ENCODE measurements around the gene CSF2RB. TPM values are rescaled to one million over a fixed set of nuclear protein-coding genes. Genes with fewer than 3 reads are reported as not detected.

The CSF2RB gene
- total and polyA plus RNA-seq, 2 of the 13 experiments (the other 11 are each of a cell fraction or from before 2014, with no cell fraction given) = not detected

DNA sequence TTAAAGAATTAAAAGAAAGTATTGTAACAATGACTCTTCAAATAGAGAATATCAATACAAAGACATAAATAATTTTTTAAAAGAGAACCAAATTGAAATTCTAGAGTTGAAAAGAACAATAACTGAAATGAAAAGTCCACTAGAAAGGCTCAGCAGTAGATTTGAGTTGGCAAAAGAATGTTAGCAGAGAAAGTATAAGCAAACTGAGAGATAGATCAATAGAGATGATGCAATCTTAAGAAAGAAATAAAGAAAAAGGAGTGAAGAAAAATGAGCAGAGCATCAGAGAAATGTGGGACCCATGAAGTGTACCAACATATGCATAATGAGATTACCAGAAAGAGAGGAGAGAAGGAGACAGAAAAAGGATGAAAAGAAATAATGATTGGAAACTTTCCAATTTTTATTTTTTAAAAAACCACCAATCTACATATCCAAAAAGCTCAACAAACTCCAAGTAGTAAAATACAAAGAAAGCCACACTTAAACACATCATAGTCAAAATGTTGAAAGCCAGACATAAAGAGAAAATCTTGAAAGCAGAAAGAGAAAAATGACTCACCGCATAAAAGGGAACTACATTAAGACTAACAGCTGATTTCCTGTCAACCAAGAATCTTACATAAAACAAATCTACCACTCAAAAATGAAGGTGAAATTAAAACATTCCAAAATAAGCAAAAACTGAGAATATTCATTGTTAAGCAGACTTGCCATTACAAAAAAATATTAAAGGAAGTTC, 31.8 kb upstream of the CSF2RB start (continued):
- TF ChIP-seq, protein P1, sequence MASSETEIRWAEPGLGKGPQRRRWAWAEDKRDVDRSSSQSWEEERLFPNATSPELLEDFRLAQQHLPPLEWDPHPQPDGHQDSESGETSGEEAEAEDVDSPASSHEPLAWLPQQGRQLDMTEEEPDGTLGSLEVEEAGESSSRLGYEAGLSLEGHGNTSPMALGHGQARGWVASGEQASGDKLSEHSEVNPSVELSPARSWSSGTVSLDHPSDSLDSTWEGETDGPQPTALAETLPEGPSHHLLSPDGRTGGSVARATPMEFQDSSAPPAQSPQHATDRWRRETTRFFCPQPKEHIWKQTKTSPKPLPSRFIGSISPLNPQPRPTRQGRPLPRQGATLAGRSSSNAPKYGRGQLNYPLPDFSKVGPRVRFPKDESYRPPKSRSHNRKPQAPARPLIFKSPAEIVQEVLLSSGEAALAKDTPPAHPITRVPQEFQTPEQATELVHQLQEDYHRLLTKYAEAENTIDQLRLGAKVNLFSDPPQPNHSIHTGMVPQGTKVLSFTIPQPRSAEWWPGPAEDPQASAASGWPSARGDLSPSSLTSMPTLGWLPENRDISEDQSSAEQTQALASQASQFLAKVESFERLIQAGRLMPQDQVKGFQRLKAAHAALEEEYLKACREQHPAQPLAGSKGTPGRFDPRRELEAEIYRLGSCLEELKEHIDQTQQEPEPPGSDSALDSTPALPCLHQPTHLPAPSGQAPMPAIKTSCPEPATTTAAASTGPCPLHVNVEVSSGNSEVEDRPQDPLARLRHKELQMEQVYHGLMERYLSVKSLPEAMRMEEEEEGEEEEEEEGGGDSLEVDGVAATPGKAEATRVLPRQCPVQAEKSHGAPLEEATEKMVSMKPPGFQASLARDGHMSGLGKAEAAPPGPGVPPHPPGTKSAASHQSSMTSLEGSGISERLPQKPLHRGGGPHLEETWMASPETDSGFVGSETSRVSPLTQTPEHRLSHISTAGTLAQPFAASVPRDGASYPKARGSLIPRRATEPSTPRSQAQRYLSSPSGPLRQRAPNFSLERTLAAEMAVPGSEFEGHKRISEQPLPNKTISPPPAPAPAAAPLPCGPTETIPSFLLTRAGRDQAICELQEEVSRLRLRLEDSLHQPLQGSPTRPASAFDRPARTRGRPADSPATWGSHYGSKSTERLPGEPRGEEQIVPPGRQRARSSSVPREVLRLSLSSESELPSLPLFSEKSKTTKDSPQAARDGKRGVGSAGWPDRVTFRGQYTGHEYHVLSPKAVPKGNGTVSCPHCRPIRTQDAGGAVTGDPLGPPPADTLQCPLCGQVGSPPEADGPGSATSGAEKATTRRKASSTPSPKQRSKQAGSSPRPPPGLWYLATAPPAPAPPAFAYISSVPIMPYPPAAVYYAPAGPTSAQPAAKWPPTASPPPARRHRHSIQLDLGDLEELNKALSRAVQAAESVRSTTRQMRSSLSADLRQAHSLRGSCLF (CRISPR knock-in tag; IDR thresholded peaks at IDR 0.05; ENCODE audit: borderline replicate concordance) = no peak
- TF ChIP-seq CCDC6 (CRISPR knock-in tag; IDR thresholded peaks at IDR 0.05) = no peak

DNA sequence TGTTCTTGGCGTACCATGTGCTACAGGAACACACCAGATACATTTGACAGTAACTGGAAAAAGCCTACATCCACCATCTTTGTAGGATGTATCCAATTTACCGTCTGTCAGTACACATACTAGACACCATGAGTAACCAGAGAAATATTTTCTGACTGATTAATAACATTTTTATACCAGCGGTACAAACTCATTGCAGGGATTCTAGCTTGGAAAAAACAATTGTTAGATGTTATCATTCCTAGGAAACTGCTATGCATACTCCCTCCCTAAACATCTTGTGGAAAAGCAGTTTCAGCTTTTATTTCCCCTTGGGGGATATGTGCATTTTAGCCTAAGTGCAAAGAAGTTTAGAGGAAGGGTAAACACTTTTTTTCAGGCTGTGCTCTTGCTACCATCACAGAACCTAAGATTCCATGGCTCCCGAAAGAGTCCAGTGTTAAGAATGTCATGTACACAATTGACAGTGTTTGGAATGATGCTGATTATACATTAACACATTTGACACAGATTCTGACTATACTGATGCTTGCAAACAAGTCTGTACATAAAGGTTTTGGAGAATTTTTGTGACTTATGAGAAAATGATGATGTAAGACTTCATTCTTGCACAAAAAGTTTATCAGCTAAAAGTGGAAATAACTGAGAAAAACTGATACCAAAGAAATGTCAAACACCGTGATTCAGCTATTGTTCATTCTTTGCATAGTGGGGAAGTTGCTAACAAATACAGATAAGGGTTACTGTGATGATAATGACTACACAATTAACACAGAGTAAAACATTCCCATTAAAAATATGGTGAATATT, 28.9 kb upstream of the CSF2RB start:
- H3K9me3 ChIP-seq (ENCODE audit: low read length) = peaks cover 7% of the 10 kb centered on the region
- no peaks in the 10 kb centered on the region for H3K4me1 ChIP-seq (ENCODE audit: insufficient read depth, low read length)
- ChIA-PET POLR2A (no interaction called here), CTCF (ENCODE audit: low intra/inter-chr PET ratio, low total read pairs) (no interaction called here)
- ATAC-seq (no peak), FAIRE-seq (no peak), DNase-seq (ENCODE audit: low spot score) (no peak)
- WGBS (ENCODE audit: low lambda C conversion rate) = 0% methylated on average over 5 of the region's 5 CpGs
- H3K36me3 ChIP-seq (replicated peaks in 1 of 2; ENCODE audit: control insufficient read depth in 1 of 2, insufficient read depth in 2 of 2, low read length in 2 of 2) = no peaks in the 10 kb centered on the region
- in situ Hi-C loops (cut with HindIII; ENCODE audit: extremely low pct_ligation_motif_present, low pct_unique_long_range_greater_than_20kb) (no loop called here), intact Hi-C loops (cut with micrococcal nuclease; ENCODE audit: unreplicated experiment) (no loop called here)
- no peaks in the 10 kb centered on the region for H4K20me1 ChIP-seq (ENCODE audit: insufficient read depth, low read length)
- no peak overlapping the region for H2AFZ ChIP-seq (ENCODE audit: low read length)
- no TSS peak for BruUV-seq (replicated peaks)
- H3K9ac ChIP-seq (ENCODE audit: insufficient read depth, low read depth, low read length) = no peak overlapping the region
- no peak overlapping the region for H3K4me3 ChIP-seq (replicated peaks in 1 of 3; ENCODE audit: insufficient read depth in 1 of 3, low read depth in 2 of 3, low read length in 3 of 3)
- H3K4me2 ChIP-seq (ENCODE audit: low read depth, low read length) = no peak overlapping the region
- peaks cover 0 to 18% of the 10 kb centered on the region in 2 experiments; a peak in 2 of 5 replicates for H3K27me3 ChIP-seq (ENCODE audit: control insufficient read depth in 1 of 2, insufficient read depth in 2 of 2, low read length in 2 of 2)
- H3K27ac ChIP-seq (ENCODE audit: extremely low read length, insufficient read depth, low read length) = no peak overlapping the region
- no peaks in the 10 kb centered on the region for H3K79me2 ChIP-seq (ENCODE audit: insufficient read depth, low read length)
- TF ChIP-seq, protein P2, sequence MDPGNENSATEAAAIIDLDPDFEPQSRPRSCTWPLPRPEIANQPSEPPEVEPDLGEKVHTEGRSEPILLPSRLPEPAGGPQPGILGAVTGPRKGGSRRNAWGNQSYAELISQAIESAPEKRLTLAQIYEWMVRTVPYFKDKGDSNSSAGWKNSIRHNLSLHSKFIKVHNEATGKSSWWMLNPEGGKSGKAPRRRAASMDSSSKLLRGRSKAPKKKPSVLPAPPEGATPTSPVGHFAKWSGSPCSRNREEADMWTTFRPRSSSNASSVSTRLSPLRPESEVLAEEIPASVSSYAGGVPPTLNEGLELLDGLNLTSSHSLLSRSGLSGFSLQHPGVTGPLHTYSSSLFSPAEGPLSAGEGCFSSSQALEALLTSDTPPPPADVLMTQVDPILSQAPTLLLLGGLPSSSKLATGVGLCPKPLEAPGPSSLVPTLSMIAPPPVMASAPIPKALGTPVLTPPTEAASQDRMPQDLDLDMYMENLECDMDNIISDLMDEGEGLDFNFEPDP (CRISPR knock-in tag; conservative IDR thresholded peaks at IDR 0.05) = no peak
- no peak for TF ChIP-seq ZNF709 (CRISPR knock-in tag; IDR thresholded peaks at IDR 0.05)
- TF ChIP-seq, protein P3, sequence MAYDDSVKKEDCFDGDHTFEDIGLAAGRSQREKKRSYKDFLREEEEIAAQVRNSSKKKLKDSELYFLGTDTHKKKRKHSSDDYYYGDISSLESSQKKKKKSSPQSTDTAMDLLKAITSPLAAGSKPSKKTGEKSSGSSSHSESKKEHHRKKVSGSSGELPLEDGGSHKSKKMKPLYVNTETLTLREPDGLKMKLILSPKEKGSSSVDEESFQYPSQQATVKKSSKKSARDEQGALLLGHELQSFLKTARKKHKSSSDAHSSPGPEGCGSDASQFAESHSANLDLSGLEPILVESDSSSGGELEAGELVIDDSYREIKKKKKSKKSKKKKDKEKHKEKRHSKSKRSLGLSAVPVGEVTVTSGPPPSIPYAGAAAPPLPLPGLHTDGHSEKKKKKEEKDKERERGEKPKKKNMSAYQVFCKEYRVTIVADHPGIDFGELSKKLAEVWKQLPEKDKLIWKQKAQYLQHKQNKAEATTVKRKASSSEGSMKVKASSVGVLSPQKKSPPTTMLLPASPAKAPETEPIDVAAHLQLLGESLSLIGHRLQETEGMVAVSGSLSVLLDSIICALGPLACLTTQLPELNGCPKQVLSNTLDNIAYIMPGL (CRISPR knock-in tag; IDR thresholded peaks at IDR 0.05; ENCODE audit: borderline replicate concordance in 1 of 2, low read depth in 1 of 2) = no peak
- no peak for TF ChIP-seq MAFG (CRISPR knock-in tag; IDR thresholded peaks at IDR 0.05)
- TF ChIP-seq ZFAT (CRISPR knock-in tag; conservative IDR thresholded peaks at IDR 0.05) = no peak

Measured in HepG2 (cell line).